GM23338 (cell line): ENCODE results near the gene KRT81. TPM values are rescaled to one million over a fixed set of nuclear protein-coding genes. Genes with fewer than 3 reads are reported as not detected.

Experiments used
- ATAC-seq: fragments of 200-7000 bp; cut with Tn5 transposase; 3 replicates; pipeline ENCODE4 v1.9.1; 2020
- DNase-seq: peaks from one replicate; pipeline ENCODE4 v3.0.0-alpha.2; 2015; ENCODE audit warnings: low spot score
- H2AFZ ChIP-seq: fragments of 200-600 bp; sonication (generic); 2 replicates; pipeline ENCODE4 v1.8.0; 2016; ENCODE audit warnings: antibody characterized with exemption, mild to moderate bottlenecking, moderate library complexity
- H3F3A ChIP-seq: fragments of 200-600 bp; sonication (generic); replicated peaks from 2 replicates; pipeline ENCODE4 v1.8.0; 2017; ENCODE audit warnings: antibody characterized with exemption, mixed run types, low read depth
- H3K27ac ChIP-seq: fragments of 200-600 bp; sonication (generic); 2 replicates; pipeline ENCODE4 v1.6.1; 2016; ENCODE audit warnings: low read depth
- H3K27me3 ChIP-seq: fragments of 200-600 bp; sonication (generic); 2 replicates; pipeline ENCODE4 v1.8.0; 2016; ENCODE audit warnings: mild to moderate bottlenecking, mixed run types, moderate library complexity; ENCODE audit not compliant: insufficient read depth
- H3K36me3 ChIP-seq: fragments of 200-600 bp; sonication (generic); 2 replicates; pipeline ENCODE4 v1.8.0; 2016; ENCODE audit warnings: mild to moderate bottlenecking; ENCODE audit not compliant: insufficient read depth
- H3K4me1 ChIP-seq: fragments of 200-600 bp; sonication (generic); 2 replicates; pipeline ENCODE4 v1.8.0; 2016; ENCODE audit warnings: mild to moderate bottlenecking, moderate library complexity; ENCODE audit not compliant: insufficient read depth
- H3K4me2 ChIP-seq: fragments of 200-600 bp; sonication (generic); 2 replicates; pipeline ENCODE4 v1.7.1; 2017; ENCODE audit warnings: mixed run types
- H3K4me3 ChIP-seq: fragments of 200-600 bp; sonication (generic); 2 replicates; pipeline ENCODE4 v1.6.1; 2016; ENCODE audit warnings: mixed run types
- H3K79me2 ChIP-seq: fragments of 200-600 bp; sonication (generic); replicated peaks from 2 replicates; pipeline ENCODE4 v1.8.0; 2017; ENCODE audit warnings: mild to moderate bottlenecking; ENCODE audit not compliant: insufficient read depth
- H3K9me2 ChIP-seq: fragments of 200-600 bp; sonication (generic); 2 replicates; pipeline ENCODE4 v1.8.0; 2017; ENCODE audit not compliant: insufficient read depth
- H4K20me1 ChIP-seq: fragments of 200-600 bp; sonication (generic); replicated peaks from 2 replicates; pipeline ENCODE4 v1.8.0; 2017; ENCODE audit warnings: mild to moderate bottlenecking; ENCODE audit not compliant: insufficient read depth
- H3K27ac Mint-ChIP-seq: 2 replicates; pipeline ENCODE4 v1.8.0; 2020; ENCODE audit warnings: inconsistent platforms, mild to moderate bottlenecking, moderate library complexity, mixed read lengths
- H3K27me3 Mint-ChIP-seq: 3 replicates; pipeline ENCODE4 v1.8.0; 2022; ENCODE audit warnings: low read depth, mild to moderate bottlenecking, moderate library complexity, mixed read lengths, inconsistent platforms; ENCODE audit not compliant: insufficient read depth, poor library complexity
- H3K36me3 Mint-ChIP-seq: 3 replicates; pipeline ENCODE4 v1.8.0; 2021; ENCODE audit warnings: low read depth, mild to moderate bottlenecking, inconsistent platforms, moderate library complexity, mixed read lengths
- H3K4me1 Mint-ChIP-seq: 3 replicates; pipeline ENCODE4 v1.8.0; 2020; ENCODE audit warnings: mild to moderate bottlenecking, inconsistent platforms, mixed read lengths
- H3K4me3 Mint-ChIP-seq: 3 replicates; pipeline ENCODE4 v1.8.0; 2021; ENCODE audit warnings: moderate library complexity, mild to moderate bottlenecking, inconsistent platforms, mixed read lengths
- H3K9me3 Mint-ChIP-seq: 3 replicates; pipeline ENCODE4 v1.8.0; 2020; ENCODE audit warnings: moderate library complexity, mild to moderate bottlenecking, inconsistent platforms, mixed read lengths
- CREB1 ChIP-seq: fragments of 250-450 bp; sonication (Bioruptor Pico); IDR thresholded peaks from 2 replicates; pipeline ENCODE4 v1.5.0; 2020; ENCODE audit warnings: low read depth, mild to moderate bottlenecking, moderate library complexity
- ETS1 ChIP-seq: IDR thresholded peaks from 2 replicates; pipeline ENCODE4 v1.6.1; 2016; ENCODE audit warnings: antibody characterized with exemption
- EZH2 ChIP-seq: fragments of 200-600 bp; sonication (generic); IDR thresholded peaks from one replicate; pipeline ENCODE4 v1.8.0; 2017; ENCODE audit warnings: antibody characterized with exemption, mild to moderate bottlenecking, low read depth; ENCODE audit not compliant: unreplicated experiment
- EZH2phosphoT487 ChIP-seq: fragments of 200-600 bp; sonication (generic); IDR thresholded peaks from one replicate; pipeline ENCODE4 v1.8.1; 2018; ENCODE audit warnings: antibody characterized with exemption; ENCODE audit not compliant: unreplicated experiment
- JUNB ChIP-seq: IDR thresholded peaks from one replicate; pipeline ENCODE4 v1.6.1; 2016; ENCODE audit warnings: antibody characterized with exemption; ENCODE audit not compliant: unreplicated experiment
- NANOG ChIP-seq: IDR thresholded peaks from 2 replicates; pipeline ENCODE4 v1.6.1; 2016; ENCODE audit warnings: antibody characterized with exemption, borderline replicate concordance
- REST ChIP-seq: IDR thresholded peaks from one replicate; pipeline ENCODE4 v1.6.1; 2018; ENCODE audit warnings: antibody characterized with exemption; ENCODE audit not compliant: unreplicated experiment
- STAT1 ChIP-seq: IDR thresholded peaks from one replicate; pipeline ENCODE4 v1.6.1; 2016; ENCODE audit warnings: antibody characterized with exemption; ENCODE audit not compliant: unreplicated experiment
- ZNF114 ChIP-seq: fragments of 250-450 bp; sonication (Bioruptor Pico); IDR thresholded peaks from 2 replicates; pipeline ENCODE4 v1.5.0; 2020; ENCODE audit warnings: mild to moderate bottlenecking, moderate library complexity
- ZNF462 ChIP-seq: fragments of 250-450 bp; sonication (Bioruptor Pico); IDR thresholded peaks from 2 replicates; pipeline ENCODE4 v1.5.0; 2020; ENCODE audit warnings: mild to moderate bottlenecking, moderate library complexity
- polyA plus RNA-seq: library from polyadenylated mRNA; unstranded; fragments of >200 nt; fragmentation: Nextera tagmentation; extraction: Ambion mirVana; gene quantifications from 2 replicates; pipeline ENCODE4 v1.2.1, GENCODE V29; 2016
- total RNA-seq: library from RNA; depleted of rRNA; stranded (reverse); fragments of >200 nt; shearing (Covaris generic); gene quantifications from 2 replicates; pipeline ENCODE4 v1.2.3, GENCODE V29; 2014

KRT81 gene
- total and polyA plus RNA-seq, 2 experiments from 2014 or later, result not detected

GRCh38 chr12:52307836-52308805, 16.8 kb upstream of the KRT81 start:
- peaks cover 43% of the 10 kb centered on the region for H3K27me3 Mint-ChIP-seq
- H3K36me3 Mint-ChIP-seq, result no peaks in the 10 kb centered on the region; the same call in 2 of the 3 replicates
- no peaks in the 10 kb centered on the region for H3K79me2 ChIP-seq
- TF ChIP-seq CREB1 (CRISPR knock-in tag), result 0 out of 2 replicates have a peak, but pooled peaks have one; percentile 8
- TF ChIP-seq ZNF462, result no peak
- H3K9me3 Mint-ChIP-seq, result no peaks in the 10 kb centered on the region; the same call in 2 of the 3 replicates
- H3K4me3 ChIP-seq, result peak overlapping the region; percentile 64
- H3K36me3 ChIP-seq, result no peaks in the 10 kb centered on the region
- H2AFZ ChIP-seq, result peak overlapping the region; percentile 99
- no peak overlapping the region for H3K27ac ChIP-seq
- peak; percentile 92 for ATAC-seq
- no peak overlapping the region for H3K27ac Mint-ChIP-seq
- H3K9me2 ChIP-seq, result no peaks in the 10 kb centered on the region
- H3K27me3 ChIP-seq, result peaks cover 46% of the 10 kb centered on the region
- no peaks in the 10 kb centered on the region for H3F3A ChIP-seq
- peak overlapping the region; percentile 88 for H3K4me2 ChIP-seq
- peak; percentile 89 for DNase-seq
- H3K4me3 Mint-ChIP-seq, result peak overlapping the region; percentile 76
- H3K4me1 ChIP-seq, result peaks cover 7% of the 10 kb centered on the region
- H3K4me1 Mint-ChIP-seq, result peaks cover 16% of the 10 kb centered on the region
- no peaks in the 10 kb centered on the region for H4K20me1 ChIP-seq

GRCh38 chr12:52306731-52307130, 15.4 kb upstream of the KRT81 start:
- no peak overlapping the region for H3K4me3 Mint-ChIP-seq
- TF ChIP-seq REST, result no peak
- no peak for TF ChIP-seq STAT1
- TF ChIP-seq JUNB, result no peak
- TF ChIP-seq EZH2, result no peak
- TF ChIP-seq ZNF114, result no peak
- no peak for TF ChIP-seq EZH2phosphoT487
- TF ChIP-seq ETS1, result no peak
- no peak for TF ChIP-seq NANOG

More at GRCh38 chr12:52306731-52307130, 15.4 kb upstream of the KRT81 start:
- DNase-seq (no peak), ATAC-seq (no peak)
- Histone ChIP-seq H3K9me2 (no peaks in the 10 kb centered on the region), H3K36me3 (no peaks in the 10 kb centered on the region), H4K20me1 (no peaks in the 10 kb centered on the region), H3K4me2 (no peak overlapping the region), H3K4me1 (peaks cover 7% of the 10 kb centered on the region), H3F3A (no peaks in the 10 kb centered on the region), H3K27me3 (peaks cover 46% of the 10 kb centered on the region), H3K79me2 (no peaks in the 10 kb centered on the region), H3K27ac (no peak overlapping the region), H3K4me3 (no peak overlapping the region), H2AFZ (no peak overlapping the region)
- Mint-ChIP-seq H3K36me3 (no peaks in the 10 kb centered on the region; the same call in 2 of the 3 replicates), H3K4me1 (peaks cover 16% of the 10 kb centered on the region), H3K27ac (no peak overlapping the region), H3K9me3 (no peaks in the 10 kb centered on the region; the same call in 2 of the 3 replicates), H3K27me3 (peaks cover 41% of the 10 kb centered on the region)
